ENCODE results near the gene CDC42BPB. TPM values are rescaled to one million over a fixed set of nuclear protein-coding genes. Genes with fewer than 3 reads are reported as not detected.
A peak's percentile ranks its signal among the peaks of the same experiment; 100 is the strongest.

The CDC42BPB gene
- total RNA-seq, 1 experiment from 2014 or later = 82.7 TPM

DNA sequence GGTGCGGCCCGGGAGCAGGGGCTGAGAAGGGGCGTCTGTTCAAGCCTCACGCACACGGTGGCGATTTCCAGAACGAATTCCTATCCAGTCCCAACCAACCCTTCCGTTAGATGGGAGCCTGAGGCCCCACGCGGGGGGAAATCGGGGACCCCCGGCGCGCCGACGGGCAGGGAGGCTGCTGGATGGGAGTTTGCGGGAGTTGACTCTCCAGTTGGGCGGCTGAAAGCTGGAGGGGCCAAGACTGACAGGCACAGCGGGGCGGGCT, 47.0 kb upstream of the CDC42BPB start:
- intact Hi-C loops (cut with micrococcal nuclease) = no loop called here
- Mint-ChIP-seq H3K4me3 (ENCODE audit: unreplicated experiment) (no peak overlapping the region), H3K27me3 (ENCODE audit: insufficient read depth, unreplicated experiment) (peaks cover 13% of the 10 kb centered on the region), H3K27ac (ENCODE audit: low read depth, unreplicated experiment) (no peak overlapping the region), H3K36me3 (ENCODE audit: insufficient read depth, unreplicated experiment) (no peaks in the 10 kb centered on the region), H3K9me3 (ENCODE audit: unreplicated experiment) (no peaks in the 10 kb centered on the region), H3K4me1 (ENCODE audit: insufficient read depth, unreplicated experiment) (peaks cover 4% of the 10 kb centered on the region)
- TF ChIP-seq, protein P1, sequence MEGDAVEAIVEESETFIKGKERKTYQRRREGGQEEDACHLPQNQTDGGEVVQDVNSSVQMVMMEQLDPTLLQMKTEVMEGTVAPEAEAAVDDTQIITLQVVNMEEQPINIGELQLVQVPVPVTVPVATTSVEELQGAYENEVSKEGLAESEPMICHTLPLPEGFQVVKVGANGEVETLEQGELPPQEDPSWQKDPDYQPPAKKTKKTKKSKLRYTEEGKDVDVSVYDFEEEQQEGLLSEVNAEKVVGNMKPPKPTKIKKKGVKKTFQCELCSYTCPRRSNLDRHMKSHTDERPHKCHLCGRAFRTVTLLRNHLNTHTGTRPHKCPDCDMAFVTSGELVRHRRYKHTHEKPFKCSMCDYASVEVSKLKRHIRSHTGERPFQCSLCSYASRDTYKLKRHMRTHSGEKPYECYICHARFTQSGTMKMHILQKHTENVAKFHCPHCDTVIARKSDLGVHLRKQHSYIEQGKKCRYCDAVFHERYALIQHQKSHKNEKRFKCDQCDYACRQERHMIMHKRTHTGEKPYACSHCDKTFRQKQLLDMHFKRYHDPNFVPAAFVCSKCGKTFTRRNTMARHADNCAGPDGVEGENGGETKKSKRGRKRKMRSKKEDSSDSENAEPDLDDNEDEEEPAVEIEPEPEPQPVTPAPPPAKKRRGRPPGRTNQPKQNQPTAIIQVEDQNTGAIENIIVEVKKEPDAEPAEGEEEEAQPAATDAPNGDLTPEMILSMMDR (IDR thresholded peaks at IDR 0.05; ENCODE audit: unreplicated experiment) = no peak
- no peak for DNase-seq (ENCODE audit: unreplicated experiment)
- ChIA-PET CTCF (interaction anchor here (0.6 to 4.5 kb wide), 60 partner anchors 8 to 1665 kb away, joined by 3 to 166 read pairs (median 5); no protein-coding TSS in a partner anchor), POLR2A (interaction anchor here (0.9 to 3.0 kb wide), 9 partner anchors 25 to 229 kb away, joined by 3 to 19 read pairs (median 3); partner anchors contain the start of gene EIF5)
- no TSS peak for BruUV-seq (replicated peaks)

DNA sequence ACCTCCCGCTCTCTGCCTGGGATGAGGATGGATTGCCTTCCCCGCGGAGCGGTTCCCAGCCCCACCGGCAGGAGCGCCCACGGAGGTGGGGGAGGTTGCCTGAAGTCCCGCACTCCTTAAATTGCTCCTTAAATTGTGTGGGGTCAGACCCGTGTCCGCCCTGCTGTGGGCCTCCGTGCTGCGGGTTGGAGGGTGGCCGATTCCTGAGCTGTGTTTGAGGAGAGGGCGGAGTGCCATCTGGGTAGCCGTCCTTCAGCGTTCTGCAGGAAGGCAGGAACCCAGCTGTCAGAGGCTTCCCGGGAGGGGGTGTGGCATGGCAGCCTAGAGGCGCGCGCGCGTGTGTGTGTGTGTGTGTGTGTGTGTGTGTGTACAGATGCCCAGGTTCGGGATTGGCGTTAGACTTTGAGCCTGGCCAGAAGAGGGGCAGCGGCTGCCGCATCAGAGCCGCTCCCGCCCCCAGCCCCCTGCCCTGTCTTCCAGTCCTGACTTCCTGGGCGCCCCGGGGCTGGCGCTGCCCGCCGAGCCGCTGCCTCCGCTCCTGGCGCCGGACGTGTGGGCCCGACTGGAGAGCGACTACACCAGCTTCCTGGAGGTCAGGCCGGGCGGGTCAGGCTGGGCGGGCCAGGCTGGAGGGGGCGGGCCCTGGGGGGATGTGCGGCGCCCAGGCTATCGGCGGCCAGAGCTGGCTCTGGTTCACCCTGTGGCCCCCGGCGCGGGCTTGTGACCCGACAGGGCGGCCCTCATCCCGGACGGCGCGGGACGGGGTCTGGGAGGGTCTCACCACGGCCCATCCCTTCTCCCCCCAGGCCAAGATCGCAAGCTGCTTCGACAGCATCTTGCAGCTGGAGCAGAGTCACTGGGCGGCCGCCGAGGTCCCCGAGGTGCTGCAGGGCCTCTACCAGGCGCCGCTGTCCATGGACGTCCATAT, 46.4 kb upstream of the CDC42BPB start:
- ChIA-PET POLR2A (interaction anchor here (1.7 to 3.0 kb wide), 3 partner anchors 177 to 230 kb away, joined by 3 to 19 read pairs (median 5); partner anchors contain the start of gene EIF5), CTCF (interaction anchor here (0.6 to 4.5 kb wide), 26 partner anchors 7 to 493 kb away, joined by 3 to 166 read pairs (median 9); no protein-coding TSS in a partner anchor)
- no peaks in the 10 kb centered on the region for H3K36me3 Mint-ChIP-seq (ENCODE audit: insufficient read depth, unreplicated experiment)

DNA sequence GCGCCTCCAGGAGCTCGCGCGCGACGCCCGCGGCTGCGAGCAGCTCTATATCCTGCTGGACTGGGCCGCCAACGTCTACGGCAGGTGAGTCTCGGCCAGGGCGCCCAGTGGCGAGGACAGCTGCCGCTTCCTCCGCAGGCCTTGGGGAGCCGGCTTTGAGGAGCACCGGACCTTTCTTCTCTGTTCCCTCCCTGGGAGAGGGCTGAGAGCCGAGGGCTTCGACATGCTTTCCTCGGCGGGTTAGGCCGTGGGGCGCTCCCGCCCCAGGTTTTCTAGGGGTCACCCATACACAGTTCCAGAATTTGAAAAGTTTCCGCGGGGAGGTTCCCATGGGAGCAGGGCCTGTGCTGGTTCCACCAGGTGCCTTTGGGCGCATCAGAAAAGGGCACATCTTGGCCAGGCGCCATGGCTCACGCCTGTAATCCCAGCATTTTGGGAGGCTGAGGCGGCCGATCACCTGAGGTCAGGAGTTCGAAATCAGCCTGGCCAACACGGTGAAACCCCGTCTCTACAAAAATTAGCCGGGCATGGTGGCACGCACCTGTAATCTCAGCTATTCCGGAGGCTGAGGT, 45.4 kb upstream of the CDC42BPB start:
- H3K4me1 Mint-ChIP-seq (ENCODE audit: insufficient read depth, unreplicated experiment) = peaks cover 4% of the 10 kb centered on the region
- ChIA-PET CTCF (interaction anchor here (0.6 to 4.5 kb wide), 2 partner anchors 168 to 190 kb away, joined by 3 to 166 read pairs; no protein-coding TSS in a partner anchor), POLR2A (interaction anchor here (1.7 to 3.0 kb wide), 2 partner anchors 192 to 231 kb away, joined by 3 to 19 read pairs; partner anchors contain the start of gene EIF5)
- H3K9me3 Mint-ChIP-seq (ENCODE audit: unreplicated experiment) = no peaks in the 10 kb centered on the region
- DNase-seq (ENCODE audit: unreplicated experiment) = no peak
- intact Hi-C loops (cut with micrococcal nuclease) = no loop called here
- no peak overlapping the region for H3K4me3 Mint-ChIP-seq (ENCODE audit: unreplicated experiment)
- H3K36me3 Mint-ChIP-seq (ENCODE audit: insufficient read depth, unreplicated experiment) = no peaks in the 10 kb centered on the region
- H3K27me3 Mint-ChIP-seq (ENCODE audit: insufficient read depth, unreplicated experiment) = peaks cover 13% of the 10 kb centered on the region
- no peak overlapping the region for H3K27ac Mint-ChIP-seq (ENCODE audit: low read depth, unreplicated experiment)
- TF ChIP-seq, protein P1 (IDR thresholded peaks at IDR 0.05; ENCODE audit: unreplicated experiment) = no peak
- no TSS peak for BruUV-seq (replicated peaks)

More for the DNA sequence above, 46.4 kb upstream of the CDC42BPB start:
- H3K4me1 Mint-ChIP-seq (ENCODE audit: insufficient read depth, unreplicated experiment) = peaks cover 4% of the 10 kb centered on the region
- H3K4me3 Mint-ChIP-seq (ENCODE audit: unreplicated experiment) = peak overlapping the region; percentile 63
- peaks cover 13% of the 10 kb centered on the region for H3K27me3 Mint-ChIP-seq (ENCODE audit: insufficient read depth, unreplicated experiment)
- TF ChIP-seq, protein P1 (IDR thresholded peaks at IDR 0.05; ENCODE audit: unreplicated experiment) = peak; percentile 14
- no peak overlapping the region for H3K27ac Mint-ChIP-seq (ENCODE audit: low read depth, unreplicated experiment)
- BruUV-seq (replicated peaks) = no TSS peak
- peak; percentile 66 for DNase-seq (ENCODE audit: unreplicated experiment)
- no peaks in the 10 kb centered on the region for H3K9me3 Mint-ChIP-seq (ENCODE audit: unreplicated experiment)
- intact Hi-C loops (cut with micrococcal nuclease) = no loop called here

Data from MCF 10A (cell line).